Muscle layer of duodenum (tissue), 2 donors: ENCODE data around the gene FNBP1L.

Experiments used
- H3K27ac ChIP-seq: one replicate; pipeline ENCODE4 v1.7.0; 2013; ENCODE audit warnings: mild to moderate bottlenecking, low read length
- H3K27me3 ChIP-seq: one replicate; pipeline ENCODE4 v1.7.0; 2013; ENCODE audit warnings: low read depth, mild to moderate bottlenecking, control low read depth, low read length
- H3K36me3 ChIP-seq, 2 donors: one replicate each; pipeline ENCODE4 v1.7.0; 2013; ENCODE audit warnings: low read length in 2 of 2, control low read depth in 1 of 2, mild to moderate bottlenecking in 1 of 2; ENCODE audit not compliant: insufficient read depth in 2 of 2, control insufficient read depth in 1 of 2
- H3K4me1 ChIP-seq, 2 donors: one replicate each; pipeline ENCODE4 v1.7.0; 2013; ENCODE audit warnings: low read length in 2 of 2, mild to moderate bottlenecking in 2 of 2, control low read depth in 1 of 2, moderate library complexity in 1 of 2; ENCODE audit not compliant: insufficient read depth in 2 of 2, control insufficient read depth in 1 of 2
- H3K4me3 ChIP-seq, 2 donors: one replicate each; pipeline ENCODE4 v1.7.0; 2013; ENCODE audit warnings: low read length in 2 of 2, low read depth in 1 of 2, mild to moderate bottlenecking in 1 of 2
- H3K9me3 ChIP-seq, 2 donors: one replicate each; pipeline ENCODE4 v1.7.0; 2013; ENCODE audit warnings: low read length in 2 of 2, control low read depth in 1 of 2, mild to moderate bottlenecking in 1 of 2; ENCODE audit not compliant: control insufficient read depth in 1 of 2
- donor health status: healthy.

The FNBP1L gene

DNA sequence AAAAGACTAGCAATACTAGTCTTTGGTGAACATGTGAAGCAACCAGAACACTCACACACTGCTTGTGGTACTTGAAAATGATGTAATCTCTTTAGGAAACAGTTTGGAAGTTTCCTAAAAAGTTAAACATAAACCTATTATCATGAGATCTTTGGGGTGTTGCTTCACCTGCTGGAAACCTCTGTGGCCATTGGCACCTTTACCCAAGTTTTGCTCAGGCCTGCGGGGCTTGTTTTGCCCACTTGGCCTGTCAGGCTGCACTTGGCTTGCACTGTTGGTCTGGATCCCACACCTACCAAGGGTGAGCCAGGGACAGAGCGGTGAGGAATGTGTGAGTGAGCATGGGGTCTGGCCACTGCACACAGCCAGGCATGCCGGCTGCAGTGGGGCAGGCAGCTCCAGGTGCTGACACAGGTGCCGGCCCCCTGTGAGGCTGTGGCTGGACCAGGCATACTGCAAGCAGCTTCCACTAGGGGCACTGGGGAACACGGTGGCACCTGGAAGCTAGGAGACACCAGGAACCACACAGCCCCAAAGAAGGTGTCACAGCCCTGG lies 14.4 kb upstream of the FNBP1L start:
- no peaks in the 10 kb centered on the region for H3K36me3 ChIP-seq
- no peaks in the 10 kb centered on the region for H3K27me3 ChIP-seq
- no peak overlapping the region for H3K27ac ChIP-seq
- no peaks in the 10 kb centered on the region for H3K4me1 ChIP-seq
- H3K4me3 ChIP-seq = no peak overlapping the region
- no peaks in the 10 kb centered on the region for H3K9me3 ChIP-seq

DNA sequence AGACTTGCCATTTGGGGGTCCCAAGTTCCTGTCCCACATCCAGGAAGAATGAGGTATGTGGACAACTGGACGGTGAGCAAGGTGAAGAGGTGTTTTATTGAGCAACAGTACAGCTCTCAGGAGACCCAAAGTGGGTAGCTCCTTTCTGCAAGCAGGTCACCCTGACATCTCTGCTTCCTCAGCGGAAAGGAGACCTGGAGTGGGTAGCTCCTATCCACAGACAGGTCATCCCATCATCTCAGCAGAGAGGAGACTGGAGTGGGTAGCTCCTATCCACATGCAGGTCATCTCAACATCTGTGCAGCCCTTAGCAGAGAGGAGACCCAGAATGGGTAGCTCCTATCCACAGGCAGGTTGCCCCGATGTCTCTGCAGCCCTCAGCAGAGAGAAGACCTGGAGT lies 13.8 kb upstream of the FNBP1L start:
- Histone ChIP-seq H3K9me3 (no peaks in the 10 kb centered on the region), H3K27ac (no peak overlapping the region), H3K27me3 (no peaks in the 10 kb centered on the region), H3K36me3 (no peaks in the 10 kb centered on the region), H3K4me1 (no peaks in the 10 kb centered on the region), H3K4me3 (no peak overlapping the region)

DNA sequence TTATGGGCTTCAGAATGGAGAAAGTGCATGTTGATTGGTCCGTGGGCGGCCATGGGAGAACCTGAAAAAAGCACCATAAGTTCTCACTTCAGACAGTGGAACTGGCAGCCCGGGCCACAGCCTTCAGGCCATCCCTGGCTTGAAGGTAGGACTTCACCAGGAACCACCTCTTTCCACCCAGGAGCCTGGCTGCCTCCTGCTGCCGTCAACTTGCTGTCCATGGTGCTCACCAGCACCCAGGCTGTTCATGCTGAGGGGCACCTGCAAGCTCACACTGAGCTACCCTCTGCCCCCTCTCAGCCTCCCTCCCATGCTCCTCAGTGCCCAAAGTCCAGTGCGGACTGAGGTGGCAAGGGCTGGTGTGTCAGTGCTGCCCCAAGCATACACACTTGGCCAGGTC lies 12.9 kb upstream of the FNBP1L start:
- no peaks in the 10 kb centered on the region for H3K36me3 ChIP-seq
- H3K27ac ChIP-seq = no peak overlapping the region
- no peaks in the 10 kb centered on the region for H3K4me1 ChIP-seq
- no peaks in the 10 kb centered on the region for H3K9me3 ChIP-seq
- no peak overlapping the region for H3K4me3 ChIP-seq
- H3K27me3 ChIP-seq = no peaks in the 10 kb centered on the region

DNA sequence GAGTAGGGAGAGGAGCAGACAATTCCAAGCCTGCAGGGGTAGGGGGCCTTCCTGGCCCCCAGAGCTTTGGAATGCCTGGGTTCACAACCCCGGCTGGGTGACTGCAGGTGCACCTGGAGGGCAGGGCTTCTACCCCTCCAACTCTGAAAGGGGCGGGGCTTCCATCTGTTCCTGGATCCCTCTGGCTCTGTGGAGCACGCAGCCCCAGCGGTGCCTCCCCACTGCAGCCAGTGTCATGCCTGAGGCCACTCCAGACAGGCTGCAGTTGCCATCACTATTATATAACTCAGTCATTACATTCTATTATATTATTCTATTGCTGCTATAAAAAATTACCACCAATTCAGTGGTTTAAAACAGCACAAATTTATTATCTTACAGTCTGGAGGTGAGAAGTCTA lies 12.5 kb upstream of the FNBP1L start:
- no peak overlapping the region for H3K4me3 ChIP-seq
- H3K9me3 ChIP-seq = no peaks in the 10 kb centered on the region
- H3K27me3 ChIP-seq = no peaks in the 10 kb centered on the region
- H3K4me1 ChIP-seq = no peaks in the 10 kb centered on the region
- H3K27ac ChIP-seq = no peak overlapping the region
- no peaks in the 10 kb centered on the region for H3K36me3 ChIP-seq

DNA sequence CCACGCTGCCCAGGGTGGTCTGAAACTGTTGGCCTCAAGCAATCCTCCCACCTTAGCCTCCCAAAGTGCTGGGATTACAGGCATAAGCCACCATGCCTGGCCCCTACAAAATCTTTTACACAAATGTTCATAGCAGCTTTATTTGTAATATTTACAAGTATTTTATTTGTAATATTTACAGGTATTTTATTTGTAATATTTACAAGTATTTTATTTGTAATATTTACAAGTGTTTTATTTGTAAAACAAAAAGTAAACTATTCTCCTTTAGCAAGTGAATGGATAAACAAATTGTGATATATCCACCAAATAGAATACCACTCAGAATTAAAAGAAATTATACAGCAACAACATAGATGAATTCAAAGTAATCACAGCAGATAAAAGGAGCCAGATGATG lies 11.4 kb upstream of the FNBP1L start:
- H3K4me1 ChIP-seq = no peaks in the 10 kb centered on the region
- no peaks in the 10 kb centered on the region for H3K9me3 ChIP-seq
- H3K4me3 ChIP-seq = no peak overlapping the region
- H3K36me3 ChIP-seq = no peaks in the 10 kb centered on the region
- no peaks in the 10 kb centered on the region for H3K27me3 ChIP-seq
- no peak overlapping the region for H3K27ac ChIP-seq

DNA sequence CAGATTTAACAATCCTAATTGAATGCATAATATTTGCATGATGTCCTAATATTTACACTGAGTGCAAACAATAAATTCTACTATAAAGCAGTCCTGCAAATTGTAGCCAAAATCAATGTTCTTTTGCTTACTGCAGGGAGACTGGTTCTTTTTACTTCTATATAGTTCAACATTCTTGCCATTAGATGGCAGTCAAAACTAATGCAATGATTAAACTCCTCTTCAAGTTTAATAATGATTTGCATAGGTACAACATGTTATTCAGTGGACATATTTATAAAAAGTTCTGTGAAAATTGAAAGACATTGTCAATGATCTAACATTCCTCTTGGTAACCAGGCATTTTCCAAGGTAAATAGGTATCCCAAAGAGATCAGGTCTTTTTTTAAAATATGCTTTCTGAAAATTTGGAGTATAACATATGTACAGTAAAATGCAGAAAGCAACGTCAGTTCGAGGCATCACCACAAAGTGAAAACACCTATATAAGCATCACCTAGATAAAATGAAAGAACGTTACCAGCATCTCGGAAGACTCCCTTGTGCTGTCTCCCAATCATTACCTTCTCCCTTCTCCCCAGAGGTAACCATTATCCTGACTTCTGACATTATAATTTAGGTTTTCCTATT lies 9.8 kb upstream of the FNBP1L start:
- no peaks in the 10 kb centered on the region for H3K9me3 ChIP-seq
- no peaks in the 10 kb centered on the region for H3K27me3 ChIP-seq
- H3K27ac ChIP-seq = no peak overlapping the region
- H3K4me1 ChIP-seq = no peaks in the 10 kb centered on the region
- H3K36me3 ChIP-seq = no peaks in the 10 kb centered on the region
- H3K4me3 ChIP-seq = no peak overlapping the region

DNA sequence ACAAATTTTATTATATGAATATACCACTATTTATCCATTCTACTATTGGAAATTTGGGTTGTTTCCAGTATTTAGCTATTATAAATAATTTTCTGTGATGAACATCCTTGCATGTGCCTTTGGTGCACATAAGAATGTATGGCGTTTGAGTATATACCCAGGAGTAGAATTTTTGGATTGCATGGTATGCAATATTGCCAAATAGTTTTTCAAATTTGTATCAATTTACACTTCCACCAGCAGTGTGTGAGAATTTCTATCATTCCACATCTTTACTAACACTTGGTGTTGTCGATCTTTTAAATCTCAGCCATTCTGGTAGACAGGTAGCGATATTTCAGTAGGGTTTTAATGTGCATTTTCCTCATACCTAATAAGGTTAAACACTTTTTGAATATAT lies 9.2 kb upstream of the FNBP1L start:
- Histone ChIP-seq H3K27ac (no peak overlapping the region), H3K4me1 (no peaks in the 10 kb centered on the region), H3K9me3 (no peaks in the 10 kb centered on the region), H3K4me3 (no peak overlapping the region), H3K36me3 (no peaks in the 10 kb centered on the region), H3K27me3 (no peaks in the 10 kb centered on the region)

DNA sequence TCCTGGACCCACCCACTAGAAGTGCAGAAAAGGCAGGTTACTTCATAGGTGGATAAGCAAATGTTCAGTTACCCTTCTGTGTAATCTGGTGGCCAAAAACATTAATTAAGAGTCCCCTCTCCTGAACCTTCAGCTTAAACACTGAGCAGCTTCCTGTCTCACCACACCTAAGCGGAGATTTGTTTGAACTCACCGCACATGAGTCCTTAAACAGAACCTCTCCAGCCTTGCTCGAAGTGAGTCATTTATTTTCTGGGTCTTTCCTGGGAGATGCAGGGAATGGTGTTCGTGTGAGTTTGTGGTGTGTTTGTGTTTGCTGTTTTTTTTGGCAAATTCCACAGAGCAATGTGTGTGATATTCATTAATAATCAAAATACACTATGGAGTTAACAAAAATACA lies 7.6 kb upstream of the FNBP1L start:
- no peaks in the 10 kb centered on the region for H3K36me3 ChIP-seq
- H3K4me1 ChIP-seq = no peaks in the 10 kb centered on the region
- H3K9me3 ChIP-seq = no peaks in the 10 kb centered on the region

DNA sequence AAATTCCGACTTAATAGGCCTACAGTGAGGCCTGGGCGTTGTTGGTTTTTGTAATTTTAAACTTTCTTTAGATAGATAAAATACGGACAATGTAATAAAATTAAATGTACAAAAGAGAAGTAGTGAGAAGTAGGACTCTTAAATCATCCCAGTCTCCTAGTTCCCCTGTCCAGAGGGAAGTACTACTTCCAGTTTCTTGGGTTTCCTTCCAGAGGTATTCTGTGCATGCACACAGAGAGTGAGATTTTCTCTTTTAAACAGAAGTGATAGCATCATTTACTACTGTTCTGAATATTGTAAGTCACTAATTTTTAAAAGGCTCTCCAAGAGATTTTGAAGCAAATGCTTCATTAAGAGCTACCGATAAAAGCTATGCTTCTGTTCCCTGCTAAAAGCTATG lies 7.2 kb upstream of the FNBP1L start:
- Histone ChIP-seq H3K4me3 (no peak overlapping the region), H3K36me3 (no peaks in the 10 kb centered on the region), H3K27ac (no peak overlapping the region), H3K4me1 (no peaks in the 10 kb centered on the region), H3K27me3 (no peaks in the 10 kb centered on the region), H3K9me3 (no peaks in the 10 kb centered on the region)

More for the DNA sequence above, 7.6 kb upstream of the FNBP1L start:
- no peak overlapping the region for H3K4me3 ChIP-seq
- H3K27me3 ChIP-seq = no peaks in the 10 kb centered on the region
- no peak overlapping the region for H3K27ac ChIP-seq

DNA sequence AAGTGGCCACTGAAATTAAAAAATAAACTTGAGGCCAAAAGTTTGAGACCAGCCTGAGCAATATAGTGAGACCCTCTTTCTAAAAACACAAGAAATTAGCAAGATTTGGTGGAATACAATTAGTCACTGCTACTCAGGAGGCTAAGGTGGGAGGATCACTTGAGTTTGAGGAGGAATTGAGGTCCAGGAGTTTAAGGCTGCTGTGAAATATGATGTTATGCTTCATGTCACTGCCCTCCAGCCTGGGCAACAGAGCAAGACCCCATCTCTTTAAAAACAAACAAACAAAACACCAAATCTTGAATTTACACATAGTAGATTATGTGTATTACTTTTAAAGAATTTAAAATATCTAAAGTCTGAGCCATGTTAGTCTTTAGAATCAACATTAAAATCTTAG lies 6.3 kb upstream of the FNBP1L start:
- Histone ChIP-seq H3K9me3 (no peaks in the 10 kb centered on the region), H3K4me3 (no peak overlapping the region), H3K4me1 (no peaks in the 10 kb centered on the region), H3K27ac (no peak overlapping the region), H3K36me3 (no peaks in the 10 kb centered on the region), H3K27me3 (no peaks in the 10 kb centered on the region)

DNA sequence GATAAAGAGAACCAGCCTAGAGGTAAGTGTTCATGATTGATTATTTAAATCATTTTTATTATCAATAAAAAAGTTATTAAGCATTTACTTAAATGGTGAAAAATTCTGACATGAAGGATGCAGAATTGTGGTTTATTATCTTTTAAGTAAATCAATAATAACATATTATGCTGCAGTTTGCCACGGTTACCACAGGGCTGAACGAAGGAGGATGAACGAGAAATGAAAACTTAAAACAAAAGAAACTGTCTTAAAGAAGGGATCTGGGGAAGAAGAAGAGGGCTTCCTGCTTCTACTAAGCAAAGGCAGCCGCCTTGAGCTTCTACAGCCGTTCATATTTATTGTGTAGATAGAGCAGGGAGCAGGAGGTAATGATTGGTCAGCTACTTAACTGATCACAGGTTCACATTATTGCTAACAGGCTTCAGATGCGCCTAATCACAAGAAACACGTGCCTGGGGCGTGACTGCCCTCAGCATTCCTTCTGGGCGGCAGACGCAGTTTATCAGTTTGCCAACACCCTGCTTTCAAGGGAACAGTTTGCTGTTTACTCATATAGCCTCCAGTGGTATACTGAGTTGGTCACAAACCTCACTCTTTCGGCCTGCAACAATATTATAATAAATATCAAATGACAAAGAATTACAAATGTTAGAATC lies 5.8 kb upstream of the FNBP1L start:
- Histone ChIP-seq H3K27me3 (no peaks in the 10 kb centered on the region), H3K4me3 (no peak overlapping the region), H3K9me3 (no peaks in the 10 kb centered on the region), H3K36me3 (no peaks in the 10 kb centered on the region), H3K27ac (no peak overlapping the region), H3K4me1 (no peaks in the 10 kb centered on the region)

DNA sequence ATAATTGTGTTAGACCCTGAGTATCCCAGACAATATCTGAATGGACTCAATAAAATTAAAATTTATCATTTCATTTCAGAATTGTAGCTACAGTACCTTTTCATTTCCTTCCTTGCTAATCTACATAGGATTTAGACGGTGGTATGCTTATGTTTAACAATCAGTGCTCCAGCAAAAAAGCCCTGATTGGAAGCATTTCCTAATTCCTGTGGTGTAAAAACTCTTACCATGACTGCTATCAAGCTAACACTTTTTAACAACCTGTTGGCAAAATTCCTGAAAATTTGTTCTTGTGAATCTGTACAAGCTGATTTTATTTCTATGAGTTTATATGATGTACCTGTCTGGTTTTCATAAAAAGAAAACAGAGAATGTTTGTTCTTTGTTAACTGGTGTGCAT lies 5.2 kb upstream of the FNBP1L start:
- Histone ChIP-seq H3K27me3 (no peaks in the 10 kb centered on the region), H3K27ac (no peak overlapping the region), H3K36me3 (no peaks in the 10 kb centered on the region), H3K9me3 (no peaks in the 10 kb centered on the region), H3K4me1 (no peaks in the 10 kb centered on the region), H3K4me3 (no peak overlapping the region)
